ENCODE data around the gene SLC35G2.
"Not testable (repeated sequence)": the region's sequence is repeated elsewhere in the genome, so short reads cannot be mapped to it uniquely, and the experiment has no call there.

The SLC35G2 gene

GRCh38 chr3:136891934-136892855 is 73.3 kb downstream of the SLC35G2 start:
- DNase-seq, result no peak

GRCh38 chr3:136893848-136894443 is 75.0 kb downstream of the SLC35G2 start:
- no peak for DNase-seq

- DNase-seq, result not testable (repeated sequence)
Measured at GRCh38 chr3:136897171-136897570, 78.2 kb downstream of the SLC35G2 start.

GRCh38 chr3:136898549-136898948 is 79.6 kb downstream of the SLC35G2 start:
- no peak for DNase-seq

- no peak for DNase-seq
Measured at GRCh38 chr3:136898954-136899353, 80.0 kb downstream of the SLC35G2 start.

GRCh38 chr3:136899622-136900158 is 80.8 kb downstream of the SLC35G2 start:
- DNase-seq, result no peak

GRCh38 chr3:136900694-136901093 is 81.8 kb downstream of the SLC35G2 start:
- DNase-seq, result not testable (repeated sequence)

GRCh38 chr3:136901391-136901790 is 82.5 kb downstream of the SLC35G2 start:
- no peak for DNase-seq

- DNase-seq, result not testable (repeated sequence)
Measured at GRCh38 chr3:136902530-136902929, 83.6 kb downstream of the SLC35G2 start.

- no peak for DNase-seq
Measured at GRCh38 chr3:136903899-136904298, 85.0 kb downstream of the SLC35G2 start.

- DNase-seq, result no peak
Measured at GRCh38 chr3:136904746-136905145, 85.8 kb downstream of the SLC35G2 start.

All from CD4-positive, alpha-beta T cell treated with Interleukin-4 for 1 hour (primary cell).